ENCODE measurements around the gene IL1R1.

DNA sequence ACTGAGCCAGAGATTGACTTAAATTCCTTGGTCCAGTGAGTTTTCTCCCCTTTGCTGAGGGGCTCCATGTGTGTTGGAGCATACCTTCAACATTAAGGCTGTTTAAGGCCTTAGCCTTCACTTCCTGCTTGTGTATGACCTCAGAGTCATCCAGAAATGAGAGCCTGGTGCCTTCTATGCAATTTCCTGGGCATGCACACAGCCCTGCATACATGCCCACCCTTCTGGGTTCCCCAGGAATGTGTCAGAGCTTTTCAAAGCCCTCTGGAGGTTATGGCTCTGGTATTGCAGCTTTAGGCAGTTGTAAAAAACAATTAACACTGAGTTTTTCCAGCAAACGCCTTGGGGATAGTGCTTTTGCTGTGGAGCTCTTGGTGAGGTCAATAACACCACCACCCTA lies 16.7 kb downstream of the IL1R1 start:
- TF ChIP-seq, protein P1, sequence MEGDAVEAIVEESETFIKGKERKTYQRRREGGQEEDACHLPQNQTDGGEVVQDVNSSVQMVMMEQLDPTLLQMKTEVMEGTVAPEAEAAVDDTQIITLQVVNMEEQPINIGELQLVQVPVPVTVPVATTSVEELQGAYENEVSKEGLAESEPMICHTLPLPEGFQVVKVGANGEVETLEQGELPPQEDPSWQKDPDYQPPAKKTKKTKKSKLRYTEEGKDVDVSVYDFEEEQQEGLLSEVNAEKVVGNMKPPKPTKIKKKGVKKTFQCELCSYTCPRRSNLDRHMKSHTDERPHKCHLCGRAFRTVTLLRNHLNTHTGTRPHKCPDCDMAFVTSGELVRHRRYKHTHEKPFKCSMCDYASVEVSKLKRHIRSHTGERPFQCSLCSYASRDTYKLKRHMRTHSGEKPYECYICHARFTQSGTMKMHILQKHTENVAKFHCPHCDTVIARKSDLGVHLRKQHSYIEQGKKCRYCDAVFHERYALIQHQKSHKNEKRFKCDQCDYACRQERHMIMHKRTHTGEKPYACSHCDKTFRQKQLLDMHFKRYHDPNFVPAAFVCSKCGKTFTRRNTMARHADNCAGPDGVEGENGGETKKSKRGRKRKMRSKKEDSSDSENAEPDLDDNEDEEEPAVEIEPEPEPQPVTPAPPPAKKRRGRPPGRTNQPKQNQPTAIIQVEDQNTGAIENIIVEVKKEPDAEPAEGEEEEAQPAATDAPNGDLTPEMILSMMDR (IDR thresholded peaks at IDR 0.05; ENCODE audit: poor library complexity, severe bottlenecking) = no peak
- TF ChIP-seq, protein P2, sequence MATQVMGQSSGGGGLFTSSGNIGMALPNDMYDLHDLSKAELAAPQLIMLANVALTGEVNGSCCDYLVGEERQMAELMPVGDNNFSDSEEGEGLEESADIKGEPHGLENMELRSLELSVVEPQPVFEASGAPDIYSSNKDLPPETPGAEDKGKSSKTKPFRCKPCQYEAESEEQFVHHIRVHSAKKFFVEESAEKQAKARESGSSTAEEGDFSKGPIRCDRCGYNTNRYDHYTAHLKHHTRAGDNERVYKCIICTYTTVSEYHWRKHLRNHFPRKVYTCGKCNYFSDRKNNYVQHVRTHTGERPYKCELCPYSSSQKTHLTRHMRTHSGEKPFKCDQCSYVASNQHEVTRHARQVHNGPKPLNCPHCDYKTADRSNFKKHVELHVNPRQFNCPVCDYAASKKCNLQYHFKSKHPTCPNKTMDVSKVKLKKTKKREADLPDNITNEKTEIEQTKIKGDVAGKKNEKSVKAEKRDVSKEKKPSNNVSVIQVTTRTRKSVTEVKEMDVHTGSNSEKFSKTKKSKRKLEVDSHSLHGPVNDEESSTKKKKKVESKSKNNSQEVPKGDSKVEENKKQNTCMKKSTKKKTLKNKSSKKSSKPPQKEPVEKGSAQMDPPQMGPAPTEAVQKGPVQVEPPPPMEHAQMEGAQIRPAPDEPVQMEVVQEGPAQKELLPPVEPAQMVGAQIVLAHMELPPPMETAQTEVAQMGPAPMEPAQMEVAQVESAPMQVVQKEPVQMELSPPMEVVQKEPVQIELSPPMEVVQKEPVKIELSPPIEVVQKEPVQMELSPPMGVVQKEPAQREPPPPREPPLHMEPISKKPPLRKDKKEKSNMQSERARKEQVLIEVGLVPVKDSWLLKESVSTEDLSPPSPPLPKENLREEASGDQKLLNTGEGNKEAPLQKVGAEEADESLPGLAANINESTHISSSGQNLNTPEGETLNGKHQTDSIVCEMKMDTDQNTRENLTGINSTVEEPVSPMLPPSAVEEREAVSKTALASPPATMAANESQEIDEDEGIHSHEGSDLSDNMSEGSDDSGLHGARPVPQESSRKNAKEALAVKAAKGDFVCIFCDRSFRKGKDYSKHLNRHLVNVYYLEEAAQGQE (IDR thresholded peaks at IDR 0.05; ENCODE audit: borderline replicate concordance) = no peak
- TF ChIP-seq EZH2 (IDR thresholded peaks at IDR 0.05; ENCODE audit: borderline replicate concordance, insufficient read depth, low read length, poor library complexity, severe bottlenecking) = no peak
